GM23338 (cell line): ENCODE results near the gene AKR1C4. TPM values are rescaled to one million over a fixed set of nuclear protein-coding genes. Genes with fewer than 3 reads are reported as not detected.

ENCODE experiments used
- ATAC-seq: fragments of 200-7000 bp; cut with Tn5 transposase; 3 replicates; pipeline ENCODE4 v1.9.1; 2020
- DNase-seq: peaks from one replicate; pipeline ENCODE4 v3.0.0-alpha.2; 2015; ENCODE audit warnings: low spot score
- H2AFZ ChIP-seq: fragments of 200-600 bp; sonication (generic); 2 replicates; pipeline ENCODE4 v1.8.0; 2016; ENCODE audit warnings: antibody characterized with exemption, mild to moderate bottlenecking, moderate library complexity
- H3F3A ChIP-seq: fragments of 200-600 bp; sonication (generic); replicated peaks from 2 replicates; pipeline ENCODE4 v1.8.0; 2017; ENCODE audit warnings: antibody characterized with exemption, mixed run types, low read depth
- H3K27ac ChIP-seq: fragments of 200-600 bp; sonication (generic); 2 replicates; pipeline ENCODE4 v1.6.1; 2016; ENCODE audit warnings: low read depth
- H3K27me3 ChIP-seq: fragments of 200-600 bp; sonication (generic); 2 replicates; pipeline ENCODE4 v1.8.0; 2016; ENCODE audit warnings: mild to moderate bottlenecking, mixed run types, moderate library complexity; ENCODE audit not compliant: insufficient read depth
- H3K36me3 ChIP-seq: fragments of 200-600 bp; sonication (generic); 2 replicates; pipeline ENCODE4 v1.8.0; 2016; ENCODE audit warnings: mild to moderate bottlenecking; ENCODE audit not compliant: insufficient read depth
- H3K4me1 ChIP-seq: fragments of 200-600 bp; sonication (generic); 2 replicates; pipeline ENCODE4 v1.8.0; 2016; ENCODE audit warnings: mild to moderate bottlenecking, moderate library complexity; ENCODE audit not compliant: insufficient read depth
- H3K4me2 ChIP-seq: fragments of 200-600 bp; sonication (generic); 2 replicates; pipeline ENCODE4 v1.7.1; 2017; ENCODE audit warnings: mixed run types
- H3K4me3 ChIP-seq: fragments of 200-600 bp; sonication (generic); 2 replicates; pipeline ENCODE4 v1.6.1; 2016; ENCODE audit warnings: mixed run types
- H3K79me2 ChIP-seq: fragments of 200-600 bp; sonication (generic); replicated peaks from 2 replicates; pipeline ENCODE4 v1.8.0; 2017; ENCODE audit warnings: mild to moderate bottlenecking; ENCODE audit not compliant: insufficient read depth
- H3K9me2 ChIP-seq: fragments of 200-600 bp; sonication (generic); 2 replicates; pipeline ENCODE4 v1.8.0; 2017; ENCODE audit not compliant: insufficient read depth
- H4K20me1 ChIP-seq: fragments of 200-600 bp; sonication (generic); replicated peaks from 2 replicates; pipeline ENCODE4 v1.8.0; 2017; ENCODE audit warnings: mild to moderate bottlenecking; ENCODE audit not compliant: insufficient read depth
- H3K27ac Mint-ChIP-seq: 2 replicates; pipeline ENCODE4 v1.8.0; 2020; ENCODE audit warnings: inconsistent platforms, mild to moderate bottlenecking, moderate library complexity, mixed read lengths
- H3K27me3 Mint-ChIP-seq: 3 replicates; pipeline ENCODE4 v1.8.0; 2022; ENCODE audit warnings: low read depth, mild to moderate bottlenecking, moderate library complexity, mixed read lengths, inconsistent platforms; ENCODE audit not compliant: insufficient read depth, poor library complexity
- H3K36me3 Mint-ChIP-seq: 3 replicates; pipeline ENCODE4 v1.8.0; 2021; ENCODE audit warnings: low read depth, mild to moderate bottlenecking, inconsistent platforms, moderate library complexity, mixed read lengths
- H3K4me1 Mint-ChIP-seq: 3 replicates; pipeline ENCODE4 v1.8.0; 2020; ENCODE audit warnings: mild to moderate bottlenecking, inconsistent platforms, mixed read lengths
- H3K4me3 Mint-ChIP-seq: 3 replicates; pipeline ENCODE4 v1.8.0; 2021; ENCODE audit warnings: moderate library complexity, mild to moderate bottlenecking, inconsistent platforms, mixed read lengths
- H3K9me3 Mint-ChIP-seq: 3 replicates; pipeline ENCODE4 v1.8.0; 2020; ENCODE audit warnings: moderate library complexity, mild to moderate bottlenecking, inconsistent platforms, mixed read lengths
- CREB1 ChIP-seq: fragments of 250-450 bp; sonication (Bioruptor Pico); IDR thresholded peaks from 2 replicates; pipeline ENCODE4 v1.5.0; 2020; ENCODE audit warnings: low read depth, mild to moderate bottlenecking, moderate library complexity
- CTCF ChIP-seq, 2 experiments: fragments of 200-600 bp in 1 of 2; sonication (generic) in 1 of 2; conservative IDR thresholded peaks; 2 replicates each; pipeline versions ENCODE4 v1.5.1 to v1.6.1; 2016 to 2017; ENCODE audit warnings: antibody characterized with exemption in 2 of 2, low read depth in 2 of 2, mild to moderate bottlenecking in 2 of 2, moderate library complexity in 1 of 2
- ETS1 ChIP-seq: IDR thresholded peaks from 2 replicates; pipeline ENCODE4 v1.6.1; 2016; ENCODE audit warnings: antibody characterized with exemption
- EZH2phosphoT487 ChIP-seq: fragments of 200-600 bp; sonication (generic); IDR thresholded peaks from one replicate; pipeline ENCODE4 v1.8.1; 2018; ENCODE audit warnings: antibody characterized with exemption; ENCODE audit not compliant: unreplicated experiment
- NANOG ChIP-seq: IDR thresholded peaks from 2 replicates; pipeline ENCODE4 v1.6.1; 2016; ENCODE audit warnings: antibody characterized with exemption, borderline replicate concordance
- POLR2AphosphoS5 ChIP-seq: IDR thresholded peaks from 2 replicates; pipeline ENCODE4 v1.6.1; 2016; ENCODE audit warnings: antibody characterized with exemption, low read depth
- REST ChIP-seq: IDR thresholded peaks from one replicate; pipeline ENCODE4 v1.6.1; 2018; ENCODE audit warnings: antibody characterized with exemption; ENCODE audit not compliant: unreplicated experiment
- STAT1 ChIP-seq: IDR thresholded peaks from one replicate; pipeline ENCODE4 v1.6.1; 2016; ENCODE audit warnings: antibody characterized with exemption; ENCODE audit not compliant: unreplicated experiment
- ZNF462 ChIP-seq: fragments of 250-450 bp; sonication (Bioruptor Pico); IDR thresholded peaks from 2 replicates; pipeline ENCODE4 v1.5.0; 2020; ENCODE audit warnings: mild to moderate bottlenecking, moderate library complexity
- polyA plus RNA-seq: library from polyadenylated mRNA; unstranded; fragments of >200 nt; fragmentation: Nextera tagmentation; extraction: Ambion mirVana; gene quantifications from 2 replicates; pipeline ENCODE4 v1.2.1, GENCODE V29; 2016
- total RNA-seq: library from RNA; depleted of rRNA; stranded (reverse); fragments of >200 nt; shearing (Covaris generic); gene quantifications from 2 replicates; pipeline ENCODE4 v1.2.3, GENCODE V29; 2014

The AKR1C4 gene
- total and polyA plus RNA-seq, 2 experiments from 2014 or later = not detected

GRCh38 chr10:5242585-5242984, 45.9 kb downstream of the AKR1C4 start (continued):
- no peak for TF ChIP-seq ZNF462 (CRISPR knock-in tag)
- no peak for TF ChIP-seq STAT1
- no peak for TF ChIP-seq ETS1

DNA sequence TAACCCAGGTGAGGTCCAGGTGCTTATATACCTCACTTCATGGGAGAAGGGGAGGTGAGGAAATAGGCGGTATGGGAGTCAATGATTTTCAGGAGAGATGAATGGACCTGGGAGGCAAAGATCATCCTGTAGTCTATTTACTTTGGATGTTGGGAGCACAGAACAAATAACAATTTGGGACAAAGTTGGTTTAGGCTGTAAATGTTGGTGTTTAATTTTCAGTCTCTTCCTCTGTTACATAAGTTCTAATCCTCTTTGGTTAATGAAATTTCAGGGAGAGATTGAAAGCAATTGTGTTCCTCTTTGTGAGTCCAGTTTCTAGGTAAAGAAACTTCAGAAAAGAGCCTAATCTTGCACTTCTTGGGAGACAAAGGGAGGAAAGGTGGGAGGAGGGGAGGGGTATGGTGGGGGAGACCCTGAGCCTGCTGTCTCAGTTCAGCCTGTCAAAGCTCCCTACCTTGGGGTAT, 46.9 kb downstream of the AKR1C4 start:
- no peak for ATAC-seq
- Mint-ChIP-seq H3K27me3 (peaks cover 6% of the 10 kb centered on the region), H3K4me3 (no peak overlapping the region), H3K36me3 (no peaks in the 10 kb centered on the region), H3K4me1 (no peaks in the 10 kb centered on the region), H3K27ac (no peak overlapping the region), H3K9me3 (peaks cover 12% of the 10 kb centered on the region)
- no peak overlapping the region for H3K4me3 ChIP-seq
- no peaks in the 10 kb centered on the region for H3K79me2 ChIP-seq
- H3K27ac ChIP-seq = no peak overlapping the region
- H4K20me1 ChIP-seq = no peaks in the 10 kb centered on the region
- H3K27me3 ChIP-seq = no peaks in the 10 kb centered on the region
- H2AFZ ChIP-seq = no peak overlapping the region
- H3K36me3 ChIP-seq = no peaks in the 10 kb centered on the region
- DNase-seq = no peak
- H3F3A ChIP-seq = no peaks in the 10 kb centered on the region
- H3K9me2 ChIP-seq = no peaks in the 10 kb centered on the region
- no peaks in the 10 kb centered on the region for H3K4me1 ChIP-seq
- H3K4me2 ChIP-seq = no peak overlapping the region
- TF ChIP-seq POLR2AphosphoS5 (no peak), REST (no peak), NANOG (no peak), EZH2phosphoT487 (no peak), CREB1 (CRISPR knock-in tag) (no peak), CTCF (conservative IDR thresholded peaks at IDR 0.05; ENCODE audit: low read depth in 2 of 2) (no peak)
